GM12872 (cell line): ENCODE data around the gene MECR.
A peak's percentile ranks its signal among the peaks of the same experiment; 100 is the strongest.

Source experiments
- TF ChIP-seq, protein P1 (sequence below): IDR thresholded peaks from 3 replicates; pipeline ENCODE4 v1.5.1; 2011; ENCODE audit warnings: low read depth, mild to moderate bottlenecking, low read length, moderate library complexity; ENCODE audit not compliant: insufficient read depth

Gene MECR, protein sequence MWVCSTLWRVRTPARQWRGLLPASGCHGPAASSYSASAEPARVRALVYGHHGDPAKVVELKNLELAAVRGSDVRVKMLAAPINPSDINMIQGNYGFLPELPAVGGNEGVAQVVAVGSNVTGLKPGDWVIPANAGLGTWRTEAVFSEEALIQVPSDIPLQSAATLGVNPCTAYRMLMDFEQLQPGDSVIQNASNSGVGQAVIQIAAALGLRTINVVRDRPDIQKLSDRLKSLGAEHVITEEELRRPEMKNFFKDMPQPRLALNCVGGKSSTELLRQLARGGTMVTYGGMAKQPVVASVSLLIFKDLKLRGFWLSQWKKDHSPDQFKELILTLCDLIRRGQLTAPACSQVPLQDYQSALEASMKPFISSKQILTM

GRCh38 chr1:29230553-29231378 is at the start of gene MECR:
TSS of gene MECR (minus strand) at chr1:29230934. CDS start at chr1:29230906, 28 bp downstream.
- TF ChIP-seq, protein P1, sequence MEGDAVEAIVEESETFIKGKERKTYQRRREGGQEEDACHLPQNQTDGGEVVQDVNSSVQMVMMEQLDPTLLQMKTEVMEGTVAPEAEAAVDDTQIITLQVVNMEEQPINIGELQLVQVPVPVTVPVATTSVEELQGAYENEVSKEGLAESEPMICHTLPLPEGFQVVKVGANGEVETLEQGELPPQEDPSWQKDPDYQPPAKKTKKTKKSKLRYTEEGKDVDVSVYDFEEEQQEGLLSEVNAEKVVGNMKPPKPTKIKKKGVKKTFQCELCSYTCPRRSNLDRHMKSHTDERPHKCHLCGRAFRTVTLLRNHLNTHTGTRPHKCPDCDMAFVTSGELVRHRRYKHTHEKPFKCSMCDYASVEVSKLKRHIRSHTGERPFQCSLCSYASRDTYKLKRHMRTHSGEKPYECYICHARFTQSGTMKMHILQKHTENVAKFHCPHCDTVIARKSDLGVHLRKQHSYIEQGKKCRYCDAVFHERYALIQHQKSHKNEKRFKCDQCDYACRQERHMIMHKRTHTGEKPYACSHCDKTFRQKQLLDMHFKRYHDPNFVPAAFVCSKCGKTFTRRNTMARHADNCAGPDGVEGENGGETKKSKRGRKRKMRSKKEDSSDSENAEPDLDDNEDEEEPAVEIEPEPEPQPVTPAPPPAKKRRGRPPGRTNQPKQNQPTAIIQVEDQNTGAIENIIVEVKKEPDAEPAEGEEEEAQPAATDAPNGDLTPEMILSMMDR = 0 out of 3 replicates have a peak, but pooled peaks have one; percentile 5

GRCh38 chr1:29279951-29280391 is 49.2 kb upstream of the MECR start:
- TF ChIP-seq, protein P1 = no peak

DNA sequence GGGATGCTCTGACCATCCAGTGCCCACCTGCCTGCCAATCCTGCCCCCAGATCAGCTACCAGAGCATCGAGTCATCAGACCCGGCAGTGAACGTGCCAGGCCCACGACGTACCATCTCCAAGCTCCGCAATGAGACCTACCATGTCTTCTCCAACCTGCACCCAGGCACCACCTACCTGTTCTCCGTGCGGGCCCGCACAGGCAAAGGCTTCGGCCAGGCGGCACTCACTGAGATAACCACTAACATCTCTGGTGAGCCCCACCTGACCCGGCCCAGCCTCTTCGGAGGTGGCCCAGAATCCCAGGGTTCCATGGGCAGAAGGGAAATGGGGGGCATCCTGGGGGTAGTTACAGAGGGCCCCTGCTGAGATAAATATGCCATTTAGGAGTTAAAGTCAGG is 48.7 kb upstream of the MECR start:
- TF ChIP-seq, protein P1 = no peak

GRCh38 chr1:29278124-29278523 is 47.4 kb upstream of the MECR start:
- TF ChIP-seq, protein P1 = no peak

- TF ChIP-seq, protein P1 = no peak
These were observed 44.7 kb upstream of the MECR start for GRCh38 chr1:29275435-29275834.

- TF ChIP-seq, protein P1 = no peak
These were observed 41.6 kb upstream of the MECR start for GRCh38 chr1:29272147-29272907.

GRCh38 chr1:29271724-29272123 is 41.0 kb upstream of the MECR start:
- TF ChIP-seq, protein P1 = no peak
